MM.1S (cell line): ENCODE results near the gene PIGM.

Experiments
- EZH2 ChIP-seq: fragments of 300-600 bp; sonication (generic); optimal IDR thresholded peaks from 2 replicates; pipeline ENCODE3; 2017; ENCODE audit warnings: low read depth, mild to moderate bottlenecking, antibody characterized with exemption, low read length, mixed read lengths
- TF ChIP-seq, protein P1 (sequence below): fragments of 300-600 bp; sonication (generic); IDR thresholded peaks from 2 replicates; pipeline ENCODE4 v1.5.1; 2016; ENCODE audit warnings: antibody characterized with exemption, low read length, mixed read lengths

DNA sequence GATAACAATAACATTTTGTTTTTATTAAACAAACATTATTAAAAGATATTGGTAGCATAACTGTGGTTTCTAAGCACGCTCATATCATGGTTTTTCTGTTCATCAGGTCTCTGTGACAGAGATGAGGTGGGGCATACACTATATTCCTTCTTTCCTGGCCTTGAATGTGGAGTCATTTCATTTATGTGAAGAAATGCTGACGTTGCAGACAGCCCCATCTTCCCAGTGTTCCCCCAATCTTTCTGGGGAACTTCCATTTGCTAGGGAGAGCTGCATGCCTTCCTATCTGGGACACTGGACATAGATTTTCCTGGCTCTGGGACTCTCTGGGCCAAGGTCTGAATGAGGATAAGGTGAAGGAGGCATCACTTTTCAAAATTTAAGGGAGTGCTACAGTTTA is 30.4 kb downstream of the PIGM start:
- TF ChIP-seq, protein P1, sequence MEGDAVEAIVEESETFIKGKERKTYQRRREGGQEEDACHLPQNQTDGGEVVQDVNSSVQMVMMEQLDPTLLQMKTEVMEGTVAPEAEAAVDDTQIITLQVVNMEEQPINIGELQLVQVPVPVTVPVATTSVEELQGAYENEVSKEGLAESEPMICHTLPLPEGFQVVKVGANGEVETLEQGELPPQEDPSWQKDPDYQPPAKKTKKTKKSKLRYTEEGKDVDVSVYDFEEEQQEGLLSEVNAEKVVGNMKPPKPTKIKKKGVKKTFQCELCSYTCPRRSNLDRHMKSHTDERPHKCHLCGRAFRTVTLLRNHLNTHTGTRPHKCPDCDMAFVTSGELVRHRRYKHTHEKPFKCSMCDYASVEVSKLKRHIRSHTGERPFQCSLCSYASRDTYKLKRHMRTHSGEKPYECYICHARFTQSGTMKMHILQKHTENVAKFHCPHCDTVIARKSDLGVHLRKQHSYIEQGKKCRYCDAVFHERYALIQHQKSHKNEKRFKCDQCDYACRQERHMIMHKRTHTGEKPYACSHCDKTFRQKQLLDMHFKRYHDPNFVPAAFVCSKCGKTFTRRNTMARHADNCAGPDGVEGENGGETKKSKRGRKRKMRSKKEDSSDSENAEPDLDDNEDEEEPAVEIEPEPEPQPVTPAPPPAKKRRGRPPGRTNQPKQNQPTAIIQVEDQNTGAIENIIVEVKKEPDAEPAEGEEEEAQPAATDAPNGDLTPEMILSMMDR, result no peak
- no peak for TF ChIP-seq EZH2
